ENCODE results near the gene LCE5A.
A peak's percentile ranks its signal among the peaks of the same experiment; 100 is the strongest.
"Not testable (repeated sequence)": the region's sequence is repeated elsewhere in the genome, so short reads cannot be mapped to it uniquely, and the experiment has no call there.

LCE5A gene

DNA sequence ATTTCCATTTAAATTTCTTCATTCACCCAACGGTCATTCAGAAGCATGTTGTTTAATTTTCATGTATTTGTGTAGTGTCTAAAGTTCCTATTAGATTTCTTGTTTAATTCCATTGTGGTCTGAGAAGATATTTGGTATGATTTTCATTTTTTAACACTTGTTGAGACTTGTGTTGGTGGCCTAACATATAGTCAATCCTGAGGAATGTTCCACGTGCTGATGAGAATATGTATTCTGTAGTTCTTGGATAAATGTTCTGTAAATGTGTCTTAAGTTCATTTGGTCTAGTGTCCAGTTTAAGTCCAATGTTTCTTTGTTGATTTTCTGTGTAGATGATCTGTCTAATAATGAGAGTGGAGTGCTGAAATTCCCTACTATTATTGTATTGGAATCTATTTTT is 22.7 kb upstream of the LCE5A start:
- H4K20me1 ChIP-seq (ENCODE audit: insufficient read depth): no peaks in the 10 kb centered on the region
- no peak overlapping the region for H3K4me3 ChIP-seq (IDR thresholded peaks at IDR 0.05; ENCODE audit: insufficient read depth, low read depth, low read length)
- no peak overlapping the region for H3K9ac ChIP-seq
- H2AFZ ChIP-seq (ENCODE audit: low read depth): no peak overlapping the region
- H3K27ac ChIP-seq: no peak overlapping the region
- H3K36me3 ChIP-seq (ENCODE audit: insufficient read depth): no peaks in the 10 kb centered on the region
- TF ChIP-seq, protein P1, sequence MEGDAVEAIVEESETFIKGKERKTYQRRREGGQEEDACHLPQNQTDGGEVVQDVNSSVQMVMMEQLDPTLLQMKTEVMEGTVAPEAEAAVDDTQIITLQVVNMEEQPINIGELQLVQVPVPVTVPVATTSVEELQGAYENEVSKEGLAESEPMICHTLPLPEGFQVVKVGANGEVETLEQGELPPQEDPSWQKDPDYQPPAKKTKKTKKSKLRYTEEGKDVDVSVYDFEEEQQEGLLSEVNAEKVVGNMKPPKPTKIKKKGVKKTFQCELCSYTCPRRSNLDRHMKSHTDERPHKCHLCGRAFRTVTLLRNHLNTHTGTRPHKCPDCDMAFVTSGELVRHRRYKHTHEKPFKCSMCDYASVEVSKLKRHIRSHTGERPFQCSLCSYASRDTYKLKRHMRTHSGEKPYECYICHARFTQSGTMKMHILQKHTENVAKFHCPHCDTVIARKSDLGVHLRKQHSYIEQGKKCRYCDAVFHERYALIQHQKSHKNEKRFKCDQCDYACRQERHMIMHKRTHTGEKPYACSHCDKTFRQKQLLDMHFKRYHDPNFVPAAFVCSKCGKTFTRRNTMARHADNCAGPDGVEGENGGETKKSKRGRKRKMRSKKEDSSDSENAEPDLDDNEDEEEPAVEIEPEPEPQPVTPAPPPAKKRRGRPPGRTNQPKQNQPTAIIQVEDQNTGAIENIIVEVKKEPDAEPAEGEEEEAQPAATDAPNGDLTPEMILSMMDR (conservative IDR thresholded peaks at IDR 0.05; ENCODE audit: low read depth, low read length): no peak
- no peaks in the 10 kb centered on the region for H3K27me3 ChIP-seq (ENCODE audit: insufficient read depth, low read depth)
- H3K79me2 ChIP-seq (ENCODE audit: insufficient read depth, low read depth): no peaks in the 10 kb centered on the region
- H3K4me2 ChIP-seq: no peak overlapping the region
- H3K4me1 ChIP-seq (ENCODE audit: low read depth, poor library complexity, severe bottlenecking): no peaks in the 10 kb centered on the region

DNA sequence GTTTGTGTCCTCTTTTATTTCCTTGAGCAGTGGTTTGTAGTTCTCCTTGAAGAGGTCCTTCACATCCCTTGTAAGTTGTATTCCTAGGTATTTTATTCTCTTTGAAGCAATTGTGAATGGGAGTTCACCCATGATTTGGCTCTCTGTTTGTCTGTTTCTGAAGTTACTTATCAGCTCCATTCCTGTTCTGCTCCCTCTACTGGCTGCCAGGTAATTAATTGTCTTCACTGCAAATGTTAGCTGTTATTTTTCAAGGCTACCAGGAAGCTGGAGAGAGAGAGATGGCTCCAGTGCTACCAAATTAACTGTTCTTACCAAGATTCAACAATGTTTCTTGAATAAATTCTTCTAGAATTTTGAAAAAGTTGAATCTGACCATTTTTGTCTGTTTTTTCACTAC is 19.1 kb upstream of the LCE5A start:
- not testable (repeated sequence) for H3K79me2 ChIP-seq (ENCODE audit: insufficient read depth, low read depth); H2AFZ ChIP-seq (ENCODE audit: low read depth); H3K4me2 ChIP-seq; H3K27ac ChIP-seq; H3K9ac ChIP-seq; H3K4me3 ChIP-seq (IDR thresholded peaks at IDR 0.05; ENCODE audit: insufficient read depth, low read depth, low read length); H4K20me1 ChIP-seq (ENCODE audit: insufficient read depth); H3K4me1 ChIP-seq (ENCODE audit: low read depth, poor library complexity, severe bottlenecking); H3K27me3 ChIP-seq (ENCODE audit: insufficient read depth, low read depth); H3K36me3 ChIP-seq (ENCODE audit: insufficient read depth)
- TF ChIP-seq, protein P1 (conservative IDR thresholded peaks at IDR 0.05; ENCODE audit: low read depth, low read length): peak; percentile 39; the same call in 1 of the 2 replicates

DNA sequence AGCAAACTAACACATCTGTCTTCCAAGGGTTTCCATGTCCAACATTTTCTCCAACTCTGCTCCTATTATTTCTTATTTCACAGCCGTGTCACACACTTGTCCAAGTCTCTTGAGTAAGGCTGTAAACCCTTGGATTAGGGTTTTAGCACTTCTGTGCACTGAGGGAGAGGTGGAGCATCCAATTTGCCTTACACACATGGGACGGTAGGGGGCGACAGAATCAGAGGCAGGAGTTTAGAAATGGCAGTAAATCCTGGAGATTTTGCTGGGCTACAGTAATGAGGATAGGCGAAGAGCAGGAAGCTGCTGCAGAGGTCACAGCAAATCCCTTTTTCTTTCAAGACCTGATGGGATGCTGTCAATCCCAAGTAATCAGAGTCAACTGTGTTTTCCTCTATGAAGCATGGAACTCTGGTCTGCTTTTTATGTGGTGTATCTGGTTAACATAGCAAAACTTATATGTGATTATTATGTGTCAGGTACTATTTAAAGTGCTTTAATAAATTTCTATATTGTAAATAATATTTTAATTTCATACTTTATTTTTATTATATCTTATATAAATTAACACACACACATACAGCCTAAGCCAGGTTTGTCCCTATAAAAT is 15.4 kb upstream of the LCE5A start:
- no peak overlapping the region for H3K27ac ChIP-seq
- no peaks in the 10 kb centered on the region for H3K27me3 ChIP-seq (ENCODE audit: insufficient read depth, low read depth)
- H3K4me1 ChIP-seq (ENCODE audit: low read depth, poor library complexity, severe bottlenecking): no peaks in the 10 kb centered on the region
- H3K4me3 ChIP-seq (IDR thresholded peaks at IDR 0.05; ENCODE audit: insufficient read depth, low read depth, low read length): no peak overlapping the region
- no peak overlapping the region for H3K9ac ChIP-seq
- H4K20me1 ChIP-seq (ENCODE audit: insufficient read depth): no peaks in the 10 kb centered on the region
- H3K79me2 ChIP-seq (ENCODE audit: insufficient read depth, low read depth): no peaks in the 10 kb centered on the region
- no peaks in the 10 kb centered on the region for H3K36me3 ChIP-seq (ENCODE audit: insufficient read depth)
- no peak overlapping the region for H3K4me2 ChIP-seq
- TF ChIP-seq, protein P1 (conservative IDR thresholded peaks at IDR 0.05; ENCODE audit: low read depth, low read length): peak; percentile 92
- H2AFZ ChIP-seq (ENCODE audit: low read depth): no peak overlapping the region

DNA sequence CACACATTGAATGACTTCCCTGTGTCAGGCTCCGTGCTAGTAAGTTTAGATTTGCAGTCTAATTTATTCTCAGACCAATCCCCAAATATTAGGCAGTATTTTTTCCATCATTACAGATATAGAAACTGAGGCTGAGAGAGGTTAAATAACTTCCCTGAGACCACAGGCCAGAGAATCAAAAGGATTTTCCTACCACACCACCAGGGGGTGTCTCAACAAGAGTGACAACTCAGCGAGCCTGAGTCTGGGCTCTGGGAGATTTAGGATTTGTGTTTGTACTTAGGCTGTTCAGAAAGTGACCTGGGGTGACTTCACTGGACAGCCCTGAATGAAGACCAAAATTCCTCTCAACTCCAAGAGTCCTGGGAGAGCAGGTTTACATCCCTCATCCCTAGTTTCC is 13.3 kb upstream of the LCE5A start:
- Histone ChIP-seq H3K9ac (no peak overlapping the region), H3K27me3 (ENCODE audit: insufficient read depth, low read depth) (no peaks in the 10 kb centered on the region), H4K20me1 (ENCODE audit: insufficient read depth) (no peaks in the 10 kb centered on the region), H3K79me2 (ENCODE audit: insufficient read depth, low read depth) (no peaks in the 10 kb centered on the region), H3K36me3 (ENCODE audit: insufficient read depth) (no peaks in the 10 kb centered on the region), H3K4me2 (no peak overlapping the region), H3K4me1 (ENCODE audit: low read depth, poor library complexity, severe bottlenecking) (no peaks in the 10 kb centered on the region), H2AFZ (ENCODE audit: low read depth) (no peak overlapping the region), H3K27ac (no peak overlapping the region), H3K4me3 (IDR thresholded peaks at IDR 0.05; ENCODE audit: insufficient read depth, low read depth, low read length) (no peak overlapping the region)
- TF ChIP-seq, protein P1 (conservative IDR thresholded peaks at IDR 0.05; ENCODE audit: low read depth, low read length): peak; percentile 75

All from KMS-11 (cell line).